ENCODE measurements around the gene GPC6.
A peak's percentile ranks its signal among the peaks of the same experiment; 100 is the strongest.

Gene GPC6

GRCh38 chr13:93517658-93518057, 291.1 kb downstream of the GPC6 start:
- DNase-seq, result no peak

DNA sequence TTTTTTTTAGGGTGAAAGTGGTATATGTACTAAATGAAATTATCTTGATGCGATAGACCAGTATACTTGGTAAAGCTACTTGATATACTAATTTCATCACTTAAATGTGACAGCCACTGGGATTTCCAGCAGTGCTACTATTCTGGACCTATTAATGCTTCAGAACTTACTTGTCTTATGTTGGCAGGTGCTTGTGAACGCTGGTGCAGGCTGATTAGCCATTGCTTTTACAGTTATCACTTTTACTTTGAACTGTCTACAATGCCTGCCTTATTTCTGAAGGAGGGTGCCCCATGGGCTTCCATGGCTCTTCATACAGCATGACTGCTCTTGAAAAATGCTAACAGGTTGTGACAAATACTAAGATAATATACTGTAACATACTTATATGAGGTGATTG, 294.7 kb downstream of the GPC6 start:
- no peak for DNase-seq

- DNase-seq, result no peak
Observed at GRCh38 chr13:93522501-93522900, 295.9 kb downstream of the GPC6 start.

- no peak for DNase-seq
Observed at GRCh38 chr13:93525087-93525486, 298.5 kb downstream of the GPC6 start.

DNA sequence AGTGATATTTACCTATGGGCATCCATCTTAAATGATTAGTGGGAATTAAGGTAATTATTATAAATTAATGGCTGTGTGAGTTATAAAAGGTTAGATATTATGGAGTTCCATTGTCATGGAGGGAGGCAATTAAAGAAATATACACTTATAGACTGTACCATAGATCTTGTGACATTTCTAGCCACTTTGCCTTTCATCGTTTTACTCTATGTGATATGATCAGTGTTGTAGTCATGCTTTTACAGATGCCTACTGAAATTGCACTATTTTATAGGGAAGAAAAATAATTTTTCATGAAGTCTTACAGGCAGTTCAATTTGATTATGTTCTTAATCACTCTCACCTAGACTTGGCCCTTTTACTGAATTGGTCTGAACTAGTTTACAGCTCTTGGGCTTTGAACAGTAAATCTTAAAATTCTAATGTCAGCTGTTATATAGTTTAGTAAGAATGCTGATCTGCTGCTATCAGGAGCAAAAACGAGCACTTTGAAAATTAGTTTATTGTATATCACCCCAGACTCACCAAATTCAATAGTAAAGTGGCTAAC, 301.2 kb downstream of the GPC6 start:
- DNase-seq, result no peak

- DNase-seq, result no peak
Observed at GRCh38 chr13:93529961-93530360, 303.4 kb downstream of the GPC6 start.

- DNase-seq, result peak; percentile 35
Observed at GRCh38 chr13:93534181-93534700, 307.6 kb downstream of the GPC6 start.

- DNase-seq, result peak; percentile 2
Observed at GRCh38 chr13:93535251-93535650, 308.6 kb downstream of the GPC6 start.

DNA sequence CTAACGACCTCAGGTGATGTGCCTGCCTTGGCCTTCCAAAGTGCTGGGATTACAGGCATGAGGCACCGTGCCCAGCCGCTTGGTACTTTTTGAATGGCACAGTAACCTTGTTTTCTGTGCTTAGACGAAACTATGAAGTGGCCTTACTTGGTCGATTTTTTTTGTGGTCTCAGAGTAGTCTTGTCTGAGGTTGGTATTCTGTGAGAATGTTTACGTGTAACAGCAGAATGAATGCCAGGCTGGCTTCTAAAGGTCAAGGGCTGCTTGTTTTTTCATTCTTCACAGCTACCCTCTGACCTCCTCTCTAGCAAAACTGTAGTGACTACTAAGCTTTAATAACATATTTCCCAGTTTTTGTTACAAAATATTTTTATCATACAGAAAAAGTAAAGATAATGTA, 313.3 kb downstream of the GPC6 start:
- DNase-seq, result no peak

GRCh38 chr13:93547886-93548285, 321.3 kb downstream of the GPC6 start:
- DNase-seq, result no peak

- no peak for DNase-seq
Observed at GRCh38 chr13:93549326-93550005, 322.9 kb downstream of the GPC6 start.

GRCh38 chr13:93550236-93550635, 323.6 kb downstream of the GPC6 start:
- DNase-seq, result no peak

GRCh38 chr13:93552596-93552995, 326.0 kb downstream of the GPC6 start:
- DNase-seq, result no peak

DNA sequence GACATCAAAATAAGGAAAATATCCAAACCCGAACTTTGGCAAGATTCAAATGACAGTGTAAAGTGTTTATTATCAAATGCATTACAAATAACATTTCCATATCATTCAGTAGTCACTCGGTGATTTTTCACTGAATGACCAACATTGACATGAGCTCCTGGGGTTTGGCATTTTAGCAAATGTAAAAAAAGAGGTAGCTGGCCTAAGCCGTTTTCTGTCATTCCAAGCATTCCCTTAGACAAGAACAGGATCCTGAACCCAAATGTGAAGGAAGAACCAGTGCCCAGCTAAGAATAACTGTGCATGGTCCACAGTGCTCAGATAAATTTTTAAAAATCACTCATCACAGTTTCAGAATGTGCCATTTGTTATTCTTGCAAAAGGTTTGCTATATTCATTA, 327.9 kb downstream of the GPC6 start:
- DNase-seq, result no peak

- peak; percentile 0 for DNase-seq
Observed at GRCh38 chr13:93558637-93559036, 332.0 kb downstream of the GPC6 start.

GRCh38 chr13:93559718-93560117, 333.1 kb downstream of the GPC6 start:
- DNase-seq, result peak; percentile 37

GRCh38 chr13:93561576-93562225, 335.1 kb downstream of the GPC6 start:
- DNase-seq, result no peak

DNA sequence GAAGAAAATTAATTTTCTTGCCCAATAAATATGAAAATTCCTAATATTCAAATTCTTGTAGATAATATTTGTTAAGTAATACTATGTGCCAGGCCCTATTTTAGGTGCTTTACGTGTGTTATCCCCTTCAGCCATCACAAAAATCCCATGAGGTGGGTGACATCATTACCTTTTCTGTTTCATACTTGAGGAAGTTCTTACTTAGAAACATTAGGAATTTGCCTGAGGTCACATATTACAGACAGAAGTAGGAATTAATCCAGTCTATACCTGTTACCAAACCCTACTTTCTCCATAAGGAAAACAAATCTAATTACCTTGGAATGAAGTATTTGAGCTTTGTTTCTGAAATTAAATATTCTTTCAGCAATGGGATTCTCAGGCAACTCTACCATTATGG, 336.1 kb downstream of the GPC6 start:
- no peak for DNase-seq

- DNase-seq, result no peak
Observed at GRCh38 chr13:93577105-93577504, 350.5 kb downstream of the GPC6 start.

- peak; percentile 10 for DNase-seq
Observed at GRCh38 chr13:93589788-93590187, 363.2 kb downstream of the GPC6 start.

GRCh38 chr13:93603043-93603442, 376.4 kb downstream of the GPC6 start:
- no peak for DNase-seq

- DNase-seq, result no peak
Observed at GRCh38 chr13:93614776-93615175, 388.2 kb downstream of the GPC6 start.

- DNase-seq, result no peak
Observed at GRCh38 chr13:93620181-93620765, 393.7 kb downstream of the GPC6 start.

DNA sequence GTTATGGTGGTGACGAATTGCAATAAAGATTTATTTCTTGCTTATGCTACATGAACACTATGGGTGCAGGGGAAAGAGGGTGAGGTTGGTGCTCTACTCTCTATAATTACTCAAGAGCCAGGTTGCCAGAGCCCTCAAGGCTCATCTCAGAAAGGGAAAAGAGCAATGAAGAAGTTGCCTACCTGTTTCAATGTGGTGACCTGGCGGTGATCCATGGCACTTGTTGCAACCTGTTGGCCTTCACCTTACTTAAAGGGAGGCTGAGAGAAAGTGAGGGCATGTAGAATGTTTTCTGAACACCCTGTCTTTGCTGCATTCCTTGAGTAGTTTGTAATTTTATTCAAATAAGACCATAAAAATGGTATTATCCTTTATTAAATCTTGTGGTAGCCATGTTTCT, 394.4 kb downstream of the GPC6 start:
- no peak for DNase-seq
